Sigmoid colon (tissue), 4 donors: ENCODE results near the gene VPS37B.

Experiments
- POLR2AphosphoS5 ChIP-seq, 4 donors: sonication (generic); formaldehyde crosslinking; IDR thresholded peaks; one replicate each; pipeline ENCODE4 v1.6.1; 2017; ENCODE audit warnings: antibody characterized with exemption in 4 of 4
- TF ChIP-seq, protein P1 (sequence below), 4 experiments: fragments of 450-650 bp in 3 of 4; fragments of 200-600 bp in 1 of 4; IDR thresholded peaks; one replicate each; pipeline ENCODE4 v1.5.1; 2016 to 2019; ENCODE audit warnings: antibody characterized with exemption in 4 of 4, mild to moderate bottlenecking in 3 of 4, moderate library complexity in 2 of 4

DNA sequence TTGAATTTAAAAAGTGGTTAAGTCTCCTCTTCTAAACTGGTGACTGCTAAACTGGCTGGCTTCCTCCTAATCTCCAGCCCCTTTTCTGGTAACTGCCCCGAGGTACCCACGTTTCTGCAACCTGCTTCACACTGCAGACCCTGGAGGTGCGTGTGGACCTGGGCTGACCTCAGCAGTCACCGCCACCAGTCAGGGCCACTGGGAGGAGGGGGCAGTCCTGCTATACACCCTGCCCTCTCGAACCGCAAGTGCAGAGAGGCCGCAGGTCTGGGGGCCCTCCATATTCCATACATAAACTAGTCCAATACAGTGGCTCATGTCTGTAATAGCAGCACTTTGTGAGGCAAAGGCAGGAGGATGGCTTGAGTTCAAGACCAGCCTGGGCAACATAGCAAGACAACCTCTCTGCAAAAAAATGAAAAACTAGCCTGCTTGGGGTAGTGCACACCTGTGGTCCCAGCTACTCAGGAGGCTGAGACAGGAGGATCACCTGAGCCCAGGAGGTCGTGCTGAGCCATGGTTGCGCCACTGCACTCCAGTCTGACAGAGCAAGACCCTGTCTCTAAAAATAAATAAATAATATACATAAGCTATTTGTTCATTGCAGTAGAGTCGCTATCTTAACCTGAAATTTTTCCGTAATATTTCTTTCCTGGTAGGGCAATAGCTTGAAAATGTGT is 25.6 kb downstream of the VPS37B start:
- TF ChIP-seq, protein P1, sequence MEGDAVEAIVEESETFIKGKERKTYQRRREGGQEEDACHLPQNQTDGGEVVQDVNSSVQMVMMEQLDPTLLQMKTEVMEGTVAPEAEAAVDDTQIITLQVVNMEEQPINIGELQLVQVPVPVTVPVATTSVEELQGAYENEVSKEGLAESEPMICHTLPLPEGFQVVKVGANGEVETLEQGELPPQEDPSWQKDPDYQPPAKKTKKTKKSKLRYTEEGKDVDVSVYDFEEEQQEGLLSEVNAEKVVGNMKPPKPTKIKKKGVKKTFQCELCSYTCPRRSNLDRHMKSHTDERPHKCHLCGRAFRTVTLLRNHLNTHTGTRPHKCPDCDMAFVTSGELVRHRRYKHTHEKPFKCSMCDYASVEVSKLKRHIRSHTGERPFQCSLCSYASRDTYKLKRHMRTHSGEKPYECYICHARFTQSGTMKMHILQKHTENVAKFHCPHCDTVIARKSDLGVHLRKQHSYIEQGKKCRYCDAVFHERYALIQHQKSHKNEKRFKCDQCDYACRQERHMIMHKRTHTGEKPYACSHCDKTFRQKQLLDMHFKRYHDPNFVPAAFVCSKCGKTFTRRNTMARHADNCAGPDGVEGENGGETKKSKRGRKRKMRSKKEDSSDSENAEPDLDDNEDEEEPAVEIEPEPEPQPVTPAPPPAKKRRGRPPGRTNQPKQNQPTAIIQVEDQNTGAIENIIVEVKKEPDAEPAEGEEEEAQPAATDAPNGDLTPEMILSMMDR (IDR thresholded peaks at IDR 0.05): no peak
- no peak for TF ChIP-seq POLR2AphosphoS5 (IDR thresholded peaks at IDR 0.05)
